Dedifferentiated amniotic fluid mesenchymal stem cell (primary cell): ENCODE data around the gene IFI27L2.

Experiments used
- DNase-seq: peaks from one replicate; pipeline ENCODE4 v3.0.0-alpha.2; 2016; ENCODE audit errors: extremely low spot score

Gene IFI27L2

GRCh38 chr14:94101748-94102147, 27.7 kb downstream of the IFI27L2 start:
- DNase-seq, result no peak

GRCh38 chr14:94100847-94101246, 28.6 kb downstream of the IFI27L2 start:
- DNase-seq, result peak; percentile 53

GRCh38 chr14:94099006-94099405, 30.4 kb downstream of the IFI27L2 start:
- no peak for DNase-seq

GRCh38 chr14:94098326-94098992, 30.9 kb downstream of the IFI27L2 start:
- DNase-seq, result peak; percentile 45

- DNase-seq, result no peak
These were observed 32.3 kb downstream of the IFI27L2 start for GRCh38 chr14:94097091-94097490.

- no peak for DNase-seq
These were observed 36.0 kb downstream of the IFI27L2 start for GRCh38 chr14:94093418-94093817.

- DNase-seq, result no peak
These were observed 39.9 kb downstream of the IFI27L2 start for GRCh38 chr14:94089479-94089878.

GRCh38 chr14:94088516-94088915, 40.9 kb downstream of the IFI27L2 start:
- DNase-seq, result no peak

GRCh38 chr14:94087891-94088290, 41.5 kb downstream of the IFI27L2 start:
- DNase-seq, result no peak

- DNase-seq, result no peak
These were observed 48.0 kb downstream of the IFI27L2 start for GRCh38 chr14:94081386-94081820.

- DNase-seq, result peak; percentile 94
These were observed 48.6 kb downstream of the IFI27L2 start, which contains the start of the genes DDX24 and IFI27L1 for GRCh38 chr14:94080621-94081385. Gene DDX24, minus strand, starts transcription at chr14:94081202. Its CDS starts 1,460 bp downstream, at chr14:94079742. Gene IFI27L1, plus strand, starts transcription at chr14:94081310. Its CDS starts 15,628 bp downstream, at chr14:94096938.

- DNase-seq, result peak; percentile 38
These were observed 49.3 kb downstream of the IFI27L2 start for GRCh38 chr14:94079891-94080620.

GRCh38 chr14:94077823-94078222, 51.6 kb downstream of the IFI27L2 start:
- DNase-seq, result no peak
